Neural progenitor cell (in vitro differentiated cells): ENCODE data around the gene HSPA12A. TPM values are rescaled to one million over a fixed set of nuclear protein-coding genes. Genes with fewer than 3 reads are reported as not detected.

Source experiments
- DNase-seq: peaks from one replicate; pipeline ENCODE4 v3.0.0-alpha.2; 2016; ENCODE audit warnings: low spot score
- H2AFZ ChIP-seq: fragments of 200-600 bp; sonication (generic); replicated peaks from 2 replicates; pipeline ENCODE4 v1.6.1; 2016; ENCODE audit warnings: antibody characterized with exemption
- H3F3A ChIP-seq: fragments of 200-600 bp; sonication (generic); 2 replicates; pipeline ENCODE4 v1.6.1; 2016; ENCODE audit warnings: antibody characterized with exemption, low read depth
- H3K27ac ChIP-seq: fragments of 200-600 bp; sonication (generic); 2 replicates; pipeline ENCODE4 v1.5.1; 2016; ENCODE audit warnings: mild to moderate bottlenecking
- H3K27me3 ChIP-seq: fragments of 200-600 bp; sonication (generic); 2 replicates; pipeline ENCODE4 v1.6.1; 2016; ENCODE audit warnings: mild to moderate bottlenecking, moderate library complexity
- H3K36me3 ChIP-seq: fragments of 200-600 bp; sonication (generic); 2 replicates; pipeline ENCODE4 v1.5.1; 2016
- H3K4me1 ChIP-seq: fragments of 200-600 bp; sonication (generic); 2 replicates; pipeline ENCODE4 v1.6.1; 2016; ENCODE audit warnings: mixed run types
- H3K4me2 ChIP-seq: fragments of 200-600 bp; sonication (generic); 2 replicates; pipeline ENCODE4 v1.6.1; 2016
- H3K4me3 ChIP-seq: fragments of 200-600 bp; sonication (generic); 2 replicates; pipeline ENCODE4 v1.5.1; 2016
- H3K79me2 ChIP-seq: fragments of 200-600 bp; sonication (generic); 2 replicates; pipeline ENCODE4 v1.6.1; 2016; ENCODE audit warnings: low read depth
- H3K9ac ChIP-seq: fragments of 200-600 bp; sonication (generic); 2 replicates; pipeline ENCODE4 v1.6.1; 2016
- H3K9me3 ChIP-seq: fragments of 200-600 bp; sonication (generic); 2 replicates; pipeline ENCODE4 v1.5.1; 2016; ENCODE audit warnings: low read depth
- H4K20me1 ChIP-seq: fragments of 200-600 bp; sonication (generic); 2 replicates; pipeline ENCODE4 v1.6.1; 2016; ENCODE audit warnings: low read depth
- H3K27ac Mint-ChIP-seq: 3 replicates; pipeline ENCODE4 v1.8.0; 2021; ENCODE audit warnings: mixed read lengths
- H3K27me3 Mint-ChIP-seq: 2 replicates; pipeline ENCODE4 v1.8.0; 2022; ENCODE audit warnings: low read depth, mild to moderate bottlenecking, inconsistent platforms, moderate library complexity, mixed read lengths; ENCODE audit not compliant: insufficient read depth
- H3K36me3 Mint-ChIP-seq: 3 replicates; pipeline ENCODE4 v1.8.0; 2021; ENCODE audit warnings: mixed read lengths
- H3K4me1 Mint-ChIP-seq: 3 replicates; pipeline ENCODE4 v1.8.0; 2021; ENCODE audit warnings: mixed read lengths
- H3K4me3 Mint-ChIP-seq: 3 replicates; pipeline ENCODE4 v1.8.0; 2021; ENCODE audit warnings: mild to moderate bottlenecking, moderate library complexity, mixed read lengths
- H3K9me3 Mint-ChIP-seq: 3 replicates; pipeline ENCODE4 v1.8.0; 2020; ENCODE audit warnings: mixed read lengths
- EZH2 ChIP-seq: fragments of 200-600 bp; sonication (generic); IDR thresholded peaks from 2 replicates; pipeline ENCODE4 v1.6.1; 2017; ENCODE audit warnings: antibody characterized with exemption, mild to moderate bottlenecking, moderate library complexity
- EZH2phosphoT487 ChIP-seq: fragments of 200-600 bp; sonication (generic); IDR thresholded peaks from 2 replicates; pipeline ENCODE4 v1.6.1; 2017; ENCODE audit warnings: antibody characterized with exemption
- total RNA-seq: library from RNA; depleted of rRNA; stranded (reverse); fragments of >200 nt; gene quantifications from 2 replicates; pipeline ENCODE4 v1.2.3, GENCODE V29; 2015; ENCODE audit warnings: low replicate concordance
- TF ChIP-seq, protein P1 (sequence below): fragments of 200-600 bp; sonication (generic); IDR thresholded peaks from 2 replicates; pipeline ENCODE4 v1.5.1; 2017; ENCODE audit warnings: antibody characterized with exemption, mild to moderate bottlenecking

Gene HSPA12A
- total RNA-seq, 1 donor from 2014 or later: 5.6 TPM

DNA sequence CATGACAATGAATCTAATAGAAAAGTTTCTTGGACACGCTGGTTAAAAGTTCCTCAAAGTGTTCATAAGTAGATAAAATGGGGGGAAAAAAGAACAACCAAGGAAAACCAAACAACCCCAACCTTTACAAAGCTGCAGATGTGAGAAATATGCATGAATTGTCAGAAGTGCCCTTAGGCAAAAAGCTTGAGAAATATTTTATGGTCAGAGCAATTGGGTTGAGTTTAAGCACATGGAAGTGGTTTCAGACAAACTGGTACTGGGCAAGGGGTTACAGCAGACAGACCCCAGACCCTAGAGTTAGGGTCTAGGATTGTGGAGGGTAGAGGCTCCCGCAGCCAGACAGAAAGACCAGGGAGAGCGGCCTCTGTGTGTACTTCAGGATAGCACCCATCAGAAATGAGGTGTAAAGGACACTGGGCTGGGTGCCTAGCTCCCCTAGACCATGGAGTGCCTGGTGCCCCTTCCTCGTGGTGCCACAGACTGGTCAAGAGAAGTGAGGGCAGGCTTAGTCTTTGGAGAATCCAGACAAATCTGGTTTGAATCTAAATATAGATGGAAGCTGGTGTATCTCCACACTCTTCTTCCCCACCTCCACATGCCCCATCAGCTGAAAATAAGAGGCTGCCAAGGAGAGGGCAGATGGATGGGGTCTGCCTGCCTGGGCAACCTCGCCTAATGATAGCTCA, 84.4 kb downstream of the HSPA12A start:
- Mint-ChIP-seq H3K27me3 (no peaks in the 10 kb centered on the region), H3K4me3 (no peak overlapping the region), H3K27ac (no peak overlapping the region), H3K9me3 (no peaks in the 10 kb centered on the region), H3K4me1 (peaks cover 6% of the 10 kb centered on the region), H3K36me3 (no peaks in the 10 kb centered on the region)
- Histone ChIP-seq H3K27ac (no peak overlapping the region), H3K9me3 (no peaks in the 10 kb centered on the region), H4K20me1 (no peaks in the 10 kb centered on the region), H3K9ac (no peak overlapping the region), H3K4me1 (no peaks in the 10 kb centered on the region), H3K27me3 (no peaks in the 10 kb centered on the region), H3F3A (no peaks in the 10 kb centered on the region), H3K4me2 (no peak overlapping the region), H2AFZ (no peak overlapping the region), H3K4me3 (no peak overlapping the region), H3K36me3 (no peaks in the 10 kb centered on the region), H3K79me2 (no peaks in the 10 kb centered on the region)
- TF ChIP-seq, protein P1, sequence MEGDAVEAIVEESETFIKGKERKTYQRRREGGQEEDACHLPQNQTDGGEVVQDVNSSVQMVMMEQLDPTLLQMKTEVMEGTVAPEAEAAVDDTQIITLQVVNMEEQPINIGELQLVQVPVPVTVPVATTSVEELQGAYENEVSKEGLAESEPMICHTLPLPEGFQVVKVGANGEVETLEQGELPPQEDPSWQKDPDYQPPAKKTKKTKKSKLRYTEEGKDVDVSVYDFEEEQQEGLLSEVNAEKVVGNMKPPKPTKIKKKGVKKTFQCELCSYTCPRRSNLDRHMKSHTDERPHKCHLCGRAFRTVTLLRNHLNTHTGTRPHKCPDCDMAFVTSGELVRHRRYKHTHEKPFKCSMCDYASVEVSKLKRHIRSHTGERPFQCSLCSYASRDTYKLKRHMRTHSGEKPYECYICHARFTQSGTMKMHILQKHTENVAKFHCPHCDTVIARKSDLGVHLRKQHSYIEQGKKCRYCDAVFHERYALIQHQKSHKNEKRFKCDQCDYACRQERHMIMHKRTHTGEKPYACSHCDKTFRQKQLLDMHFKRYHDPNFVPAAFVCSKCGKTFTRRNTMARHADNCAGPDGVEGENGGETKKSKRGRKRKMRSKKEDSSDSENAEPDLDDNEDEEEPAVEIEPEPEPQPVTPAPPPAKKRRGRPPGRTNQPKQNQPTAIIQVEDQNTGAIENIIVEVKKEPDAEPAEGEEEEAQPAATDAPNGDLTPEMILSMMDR: no peak
- TF ChIP-seq EZH2: no peak
- TF ChIP-seq EZH2phosphoT487: no peak
- no peak for DNase-seq

DNA sequence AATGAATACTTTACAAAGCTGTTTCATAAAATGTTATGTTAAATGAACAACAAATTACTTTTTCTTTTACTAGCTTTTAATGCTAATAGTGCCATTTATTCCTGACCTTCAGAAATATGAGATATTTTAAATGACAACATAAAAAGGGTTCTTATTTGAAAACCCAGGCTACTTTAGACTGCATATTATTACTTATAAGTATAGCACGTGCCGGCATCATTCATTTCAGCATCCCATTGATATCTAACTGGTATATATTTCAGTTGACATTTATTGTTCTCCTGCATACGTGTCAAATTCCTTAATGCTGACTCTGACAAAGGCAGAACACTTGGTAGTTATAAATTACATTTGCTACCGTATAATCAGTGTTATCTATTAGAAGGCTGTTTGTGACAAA, 86.3 kb downstream of the HSPA12A start:
- Mint-ChIP-seq H3K4me1 (peaks cover 4% of the 10 kb centered on the region), H3K27ac (no peak overlapping the region), H3K9me3 (peaks cover 4% of the 10 kb centered on the region), H3K4me3 (no peak overlapping the region), H3K36me3 (no peaks in the 10 kb centered on the region), H3K27me3 (no peaks in the 10 kb centered on the region)
- no peaks in the 10 kb centered on the region for H3K27me3 ChIP-seq
- H3K27ac ChIP-seq: no peak overlapping the region
- H3K4me2 ChIP-seq: no peak overlapping the region
- H3F3A ChIP-seq: no peaks in the 10 kb centered on the region
- no peaks in the 10 kb centered on the region for H3K79me2 ChIP-seq
- no peak overlapping the region for H3K9ac ChIP-seq
- no peak overlapping the region for H3K4me3 ChIP-seq
- H3K4me1 ChIP-seq: no peaks in the 10 kb centered on the region
- H3K36me3 ChIP-seq: no peaks in the 10 kb centered on the region
- H4K20me1 ChIP-seq: no peaks in the 10 kb centered on the region
- no peak for DNase-seq
- H3K9me3 ChIP-seq: no peaks in the 10 kb centered on the region
- H2AFZ ChIP-seq: no peak overlapping the region
- no peak for TF ChIP-seq EZH2
- no peak for TF ChIP-seq EZH2phosphoT487
- TF ChIP-seq, protein P1: no peak

DNA sequence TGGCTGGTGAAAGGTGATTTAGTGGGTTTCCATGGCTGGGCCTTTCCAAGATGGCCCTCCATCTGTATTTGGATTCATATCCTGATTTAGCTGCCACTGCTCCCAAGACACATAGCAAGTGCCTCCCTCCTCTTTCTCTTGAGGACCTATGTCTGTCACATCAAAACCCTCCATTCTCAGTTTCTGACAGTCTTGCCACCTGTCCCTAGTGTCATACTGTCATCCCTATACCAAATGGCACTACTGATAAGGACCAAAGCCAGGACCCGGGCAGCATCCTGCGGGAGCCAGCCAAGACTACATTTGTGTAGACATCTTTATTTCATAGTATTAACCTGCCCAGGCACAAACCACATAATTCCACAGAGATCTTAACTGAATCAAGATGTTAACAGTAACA, 86.8 kb downstream of the HSPA12A start:
- Mint-ChIP-seq H3K4me3 (no peak overlapping the region), H3K9me3 (peaks cover 9% of the 10 kb centered on the region), H3K4me1 (peaks cover under 1% of the 10 kb centered on the region), H3K36me3 (no peaks in the 10 kb centered on the region), H3K27ac (no peak overlapping the region), H3K27me3 (no peaks in the 10 kb centered on the region)
- no peaks in the 10 kb centered on the region for H3K27me3 ChIP-seq
- no peak overlapping the region for H3K4me2 ChIP-seq
- no peak overlapping the region for H2AFZ ChIP-seq
- TF ChIP-seq, protein P1: no peak
- TF ChIP-seq EZH2phosphoT487: no peak
- TF ChIP-seq EZH2: no peak
- no peak overlapping the region for H3K9ac ChIP-seq
- no peaks in the 10 kb centered on the region for H3K79me2 ChIP-seq
- no peak overlapping the region for H3K27ac ChIP-seq
- H3K4me1 ChIP-seq: no peaks in the 10 kb centered on the region
- no peaks in the 10 kb centered on the region for H3K9me3 ChIP-seq
- H3K36me3 ChIP-seq: no peaks in the 10 kb centered on the region
- no peaks in the 10 kb centered on the region for H3F3A ChIP-seq
- no peak for DNase-seq
- H4K20me1 ChIP-seq: no peaks in the 10 kb centered on the region
- no peak overlapping the region for H3K4me3 ChIP-seq
